NOMO-1 (cell line): ENCODE measurements around the gene VPS13A.
"Not testable (repeated sequence)": the region's sequence is repeated elsewhere in the genome, so short reads cannot be mapped to it uniquely, and the experiment has no call there.

ENCODE experiments used
- DNase-seq, 2 experiments: peaks; one replicate each; lab custom pipeline; 2025; ENCODE audit not compliant: unreplicated experiment in 2 of 2; lab: John Stamatoyannopoulos, UW

The VPS13A gene

DNA sequence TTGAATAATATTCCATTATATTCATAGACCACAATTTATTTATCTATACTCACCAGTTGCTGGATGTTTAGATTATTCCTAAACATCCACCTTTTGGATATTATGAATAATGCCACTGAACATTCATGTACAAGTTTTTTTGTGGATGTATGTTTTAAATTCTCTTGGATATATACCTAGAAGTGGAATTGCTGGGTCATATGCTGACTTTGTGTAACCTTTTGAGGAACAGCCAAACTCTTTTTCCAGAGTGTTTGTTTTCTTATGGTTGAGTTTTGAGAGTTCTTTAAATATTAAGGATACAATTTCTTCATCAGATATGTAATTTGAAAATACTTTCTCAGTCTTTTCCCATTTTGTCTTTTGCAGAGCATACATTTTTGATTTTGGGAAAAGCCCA, 2.7 kb downstream of the VPS13A start:
- no peak for DNase-seq

DNA sequence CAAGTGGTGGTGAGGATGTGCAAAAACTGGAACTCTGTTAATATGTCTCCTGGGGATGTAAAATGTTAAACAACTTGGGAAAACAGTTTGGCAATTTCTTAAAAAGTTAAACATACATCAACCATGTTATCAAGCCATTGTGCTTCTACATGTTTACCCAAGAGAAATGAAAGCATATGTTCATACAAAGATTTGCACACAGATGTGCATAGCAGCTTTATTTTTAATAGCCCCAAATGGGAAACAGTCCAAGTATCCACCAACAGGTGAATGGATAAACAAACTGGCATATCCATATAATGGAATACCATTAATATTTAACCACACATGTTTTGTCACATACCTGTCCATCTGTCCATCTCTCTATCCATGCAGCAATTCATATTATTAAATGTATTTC, 6.2 kb downstream of the VPS13A start:
- DNase-seq: no peak

DNA sequence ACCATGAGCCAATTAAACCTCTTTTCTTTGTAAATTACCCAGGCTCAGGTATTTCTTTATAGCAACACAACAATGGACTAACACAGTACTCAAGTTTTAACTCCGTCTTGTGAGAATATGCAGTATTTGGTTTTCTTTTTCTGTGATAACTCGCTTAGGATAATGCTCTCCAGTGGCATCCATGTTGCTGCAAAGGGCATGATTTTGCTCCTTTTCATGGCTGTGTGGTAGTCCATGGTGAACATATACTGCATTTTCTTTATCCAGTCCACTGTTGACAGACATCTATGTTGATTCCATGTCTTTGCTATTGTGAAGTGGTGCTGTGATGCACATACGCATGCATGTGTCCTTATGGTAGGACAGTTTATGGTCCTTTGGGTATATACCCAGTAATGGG, 10.9 kb downstream of the VPS13A start:
- no peak for DNase-seq

GRCh38 chr9:77194423-77194822, 17.1 kb downstream of the VPS13A start:
- no peak for DNase-seq

- DNase-seq: no peak
Measured at GRCh38 chr9:77210116-77210515, 32.8 kb downstream of the VPS13A start.

- DNase-seq: no peak
Measured at GRCh38 chr9:77211561-77211960, 34.2 kb downstream of the VPS13A start.

DNA sequence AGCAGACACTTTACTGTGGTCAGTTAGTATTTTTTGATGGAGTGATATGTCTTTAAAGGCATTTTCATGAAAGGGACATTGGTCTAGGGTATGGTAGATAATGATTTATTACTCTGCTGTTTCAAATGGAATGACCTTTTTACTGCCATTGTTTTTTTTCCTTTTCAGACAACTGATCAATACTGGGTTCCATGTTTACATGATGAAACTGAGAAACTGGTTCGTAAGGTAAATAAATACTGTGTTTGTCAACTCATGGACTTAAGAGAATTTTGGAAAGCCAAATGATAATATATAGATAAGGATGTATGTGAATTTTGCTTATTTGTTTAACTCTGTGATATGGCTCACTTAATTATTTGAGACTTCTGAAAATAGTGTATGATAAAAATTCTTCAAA, 35.5 kb downstream of the VPS13A start:
- no peak for DNase-seq

GRCh38 chr9:77215874-77216273, 38.5 kb downstream of the VPS13A start:
- DNase-seq: no peak

- DNase-seq: no peak
Measured at GRCh38 chr9:77218612-77219011, 41.3 kb downstream of the VPS13A start.

DNA sequence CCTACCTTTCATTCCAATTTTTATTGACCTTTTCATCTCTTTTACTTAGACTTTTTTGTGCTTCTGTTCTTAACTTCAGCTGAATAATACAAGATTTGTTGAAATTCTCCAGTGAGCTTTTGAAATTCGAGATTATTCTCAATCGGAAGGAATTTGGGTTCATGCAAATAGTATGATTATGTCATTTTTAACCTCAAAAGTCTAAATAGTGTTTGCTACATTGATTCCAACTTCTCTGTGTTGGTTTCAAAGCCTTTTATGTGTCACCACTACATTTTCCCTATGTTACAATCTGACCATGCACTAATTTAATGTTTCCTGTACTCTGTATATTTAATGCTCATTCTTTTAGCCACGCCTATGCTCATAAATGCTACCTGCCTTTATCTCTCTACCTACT, 44.1 kb downstream of the VPS13A start:
- DNase-seq: no peak

DNA sequence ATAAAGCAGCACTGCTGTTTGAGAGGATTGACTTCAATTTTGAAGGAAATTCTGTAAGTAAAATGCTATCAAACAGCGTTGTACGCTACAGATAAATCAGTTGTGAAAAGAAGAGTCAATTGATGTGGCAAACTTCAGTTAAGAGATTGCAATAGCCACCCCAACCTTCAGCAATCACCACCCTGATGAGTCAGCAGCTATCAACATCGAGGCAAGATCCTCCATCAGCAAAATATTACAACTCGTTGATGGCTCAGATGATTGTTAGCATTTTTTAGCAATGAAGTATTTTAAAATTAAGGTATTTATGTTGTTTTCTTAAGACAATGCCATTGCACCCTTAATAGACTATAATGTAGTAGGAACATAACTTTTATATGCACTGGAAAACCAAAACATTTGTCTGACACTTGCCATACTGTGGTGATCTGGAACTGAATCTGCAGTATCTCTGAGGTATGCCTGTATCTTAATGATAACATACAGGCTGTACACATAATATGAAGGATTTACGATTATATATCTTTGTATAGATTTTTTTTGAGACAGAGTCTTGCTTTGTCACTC, 47.5 kb downstream of the VPS13A start:
- no peak for DNase-seq

- no peak for DNase-seq
Measured at GRCh38 chr9:77236693-77237092, 59.4 kb downstream of the VPS13A start.

GRCh38 chr9:77237896-77238295, 60.6 kb downstream of the VPS13A start:
- no peak for DNase-seq

- DNase-seq: no peak
Measured at GRCh38 chr9:77251050-77251449, 73.7 kb downstream of the VPS13A start.

GRCh38 chr9:77257275-77257674, 79.9 kb downstream of the VPS13A start:
- DNase-seq: no peak

DNA sequence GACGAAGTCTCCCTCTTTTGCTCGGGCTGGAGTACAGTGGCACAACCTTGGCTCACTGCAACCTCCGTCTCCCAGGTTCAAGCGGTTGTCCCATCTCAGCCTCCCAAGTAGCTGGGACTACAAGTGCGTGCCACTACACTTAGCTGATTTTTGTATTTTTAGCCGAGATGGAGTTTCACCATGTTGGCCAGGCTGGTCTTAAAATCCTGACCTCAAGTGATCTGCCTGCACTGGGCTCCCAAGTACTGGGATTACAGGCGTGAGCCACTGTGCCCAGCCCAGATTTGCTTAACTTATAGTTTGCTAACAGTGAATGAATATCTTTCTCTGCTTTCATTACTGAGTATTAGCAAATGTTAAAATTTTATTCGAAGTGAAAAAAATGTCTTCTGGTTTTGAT, 84.3 kb downstream of the VPS13A start:
- DNase-seq: no peak

- not testable (repeated sequence) for DNase-seq
Measured at GRCh38 chr9:77267762-77268161, 90.4 kb downstream of the VPS13A start.

- DNase-seq: no peak
Measured at GRCh38 chr9:77271023-77271690, 93.8 kb downstream of the VPS13A start.

GRCh38 chr9:77276799-77277198, 99.5 kb downstream of the VPS13A start:
- no peak for DNase-seq

- no peak for DNase-seq
Measured at GRCh38 chr9:77277719-77278118, 100.4 kb downstream of the VPS13A start.

- no peak for DNase-seq
Measured at GRCh38 chr9:77283991-77284390, 106.7 kb downstream of the VPS13A start.

GRCh38 chr9:77284616-77285015, 107.3 kb downstream of the VPS13A start:
- no peak for DNase-seq

GRCh38 chr9:77290373-77290772, 113.0 kb downstream of the VPS13A start:
- no peak for DNase-seq
